Peyer's patch (tissue), 4 donors: ENCODE data around the gene GAS6. TPM values are rescaled to one million over a fixed set of nuclear protein-coding genes. Genes with fewer than 3 reads are reported as not detected.

Source experiments
- DNase-seq, 3 donors: peaks; one replicate each; pipeline ENCODE4 v3.0.0-alpha.2; 2017 to 2019
- H3K27ac ChIP-seq, 4 donors: fragments of 200-600 bp; sonication (generic); one replicate each; pipeline ENCODE4 v1.5.1; 2016 to 2019
- H3K27me3 ChIP-seq, 2 donors: fragments of 200-600 bp; sonication (generic); one replicate each; pipeline ENCODE4 v1.5.1; 2019
- H3K36me3 ChIP-seq, 3 donors: fragments of 200-600 bp; sonication (generic); one replicate each; pipeline ENCODE4 v1.5.1; 2016 to 2019
- H3K4me1 ChIP-seq, 4 donors: fragments of 200-600 bp; sonication (generic); one replicate each; pipeline ENCODE4 v1.5.1; 2016 to 2019
- H3K4me3 ChIP-seq, 4 donors: fragments of 200-600 bp; sonication (generic); 1 replicate in 3 of 4; 2 replicates in 1 of 4; pipeline ENCODE4 v1.5.1; 2016 to 2019; ENCODE audit warnings: mild to moderate bottlenecking in 1 of 4
- H3K9me3 ChIP-seq, 4 donors: fragments of 200-600 bp; sonication (generic); one replicate each; pipeline ENCODE4 v1.5.1; 2016 to 2019; ENCODE audit warnings: mild to moderate bottlenecking in 1 of 4
- CTCF ChIP-seq, 6 experiments: fragments of 450-650 bp in 4 of 6; fragments of 200-600 bp in 2 of 6; sonication (generic) in 1 of 6; IDR thresholded peaks; one replicate each; pipeline ENCODE4 v1.5.1; 2017 to 2019; ENCODE audit warnings: antibody characterized with exemption in 6 of 6, mild to moderate bottlenecking in 3 of 6, moderate library complexity in 1 of 6
- POLR2A ChIP-seq, 2 donors: fragments of 450-650 bp; IDR thresholded peaks; one replicate each; pipeline ENCODE4 v1.5.1; 2017; ENCODE audit warnings: antibody characterized with exemption in 2 of 2, mild to moderate bottlenecking in 2 of 2, moderate library complexity in 2 of 2
- total RNA-seq, 4 donors: library from RNA; depleted of rRNA; stranded (reverse); fragments of >200 nt; gene quantifications; one replicate each; pipeline ENCODE4 v1.1.0, GENCODE V29; 2016

The GAS6 gene
- total RNA-seq, 4 donors from 2014 or later, result 132 to 226 (median 154) TPM

- DNase-seq, result peak in 2 of 3 donors; percentile 76
These were observed 8.6 kb downstream of the GAS6 start for GRCh38 chr13:113855012-113855921.

DNA sequence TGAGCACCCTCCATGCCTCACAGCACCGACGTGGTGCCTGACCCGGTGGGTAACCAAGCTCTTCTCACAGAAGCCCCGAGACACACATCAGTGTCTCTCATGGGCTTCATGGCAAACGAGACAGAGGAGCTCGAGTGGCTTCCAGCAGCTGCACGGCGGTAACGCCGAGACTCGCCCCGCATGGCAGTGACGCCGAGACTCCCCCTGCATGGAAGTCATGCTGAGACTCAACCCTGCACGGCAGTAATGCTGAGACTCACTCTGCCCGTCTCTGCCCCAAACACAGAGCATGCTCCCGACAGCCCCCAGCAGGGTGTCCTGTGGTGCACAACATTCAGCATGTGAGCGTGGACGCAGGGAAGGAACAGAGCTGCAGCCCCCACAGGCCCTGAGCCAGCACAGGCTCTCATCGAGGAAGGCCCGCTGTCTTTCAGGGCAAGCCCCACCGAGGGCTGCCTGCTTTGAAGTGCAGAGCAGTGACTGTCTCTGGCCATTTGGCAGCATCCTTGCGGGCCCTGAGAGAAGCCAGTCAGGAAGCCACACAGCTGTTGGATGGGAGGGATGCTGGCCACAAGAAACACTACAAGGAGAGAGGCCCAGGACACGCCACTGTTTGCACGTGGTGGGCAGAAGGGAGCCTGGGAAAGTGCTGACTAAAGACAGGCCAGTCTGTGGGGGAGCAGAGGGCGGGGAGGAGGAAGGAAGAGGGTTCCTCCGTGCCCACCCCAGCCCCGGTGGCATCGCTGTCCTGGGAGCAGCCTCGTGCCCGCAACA, 9.5 kb downstream of the GAS6 start:
- no peak overlapping the region for H3K4me3 ChIP-seq
- DNase-seq, result peak in 2 of 3 donors; percentile 41 to 52
- TF ChIP-seq CTCF (IDR thresholded peaks at IDR 0.05) (no peak), POLR2A (IDR thresholded peaks at IDR 0.05) (no peak)
- no peaks in the 10 kb centered on the region for H3K36me3 ChIP-seq
- peaks cover 7 to 77% (median 25%) of the 10 kb centered on the region in 4 donors for H3K4me1 ChIP-seq
- H3K27ac ChIP-seq, result peak overlapping the region in 3 of 4 donors; percentile 20 to 73 (median 49)
- no peaks in the 10 kb centered on the region for H3K27me3 ChIP-seq
- H3K9me3 ChIP-seq, result no peaks in the 10 kb centered on the region

More at GRCh38 chr13:113855012-113855921, 8.6 kb downstream of the GAS6 start:
- H3K4me3 ChIP-seq, result no peak overlapping the region
- no peaks in the 10 kb centered on the region for H3K27me3 ChIP-seq
- no peaks in the 10 kb centered on the region for H3K36me3 ChIP-seq
- H3K9me3 ChIP-seq, result no peaks in the 10 kb centered on the region
- TF ChIP-seq CTCF (IDR thresholded peaks at IDR 0.05) (no peak), POLR2A (IDR thresholded peaks at IDR 0.05) (no peak)
- H3K4me1 ChIP-seq, result peaks cover 7 to 75% (median 27%) of the 10 kb centered on the region in 4 donors
- peak overlapping the region in 2 of 4 donors; percentile 49 to 73 for H3K27ac ChIP-seq

DNA sequence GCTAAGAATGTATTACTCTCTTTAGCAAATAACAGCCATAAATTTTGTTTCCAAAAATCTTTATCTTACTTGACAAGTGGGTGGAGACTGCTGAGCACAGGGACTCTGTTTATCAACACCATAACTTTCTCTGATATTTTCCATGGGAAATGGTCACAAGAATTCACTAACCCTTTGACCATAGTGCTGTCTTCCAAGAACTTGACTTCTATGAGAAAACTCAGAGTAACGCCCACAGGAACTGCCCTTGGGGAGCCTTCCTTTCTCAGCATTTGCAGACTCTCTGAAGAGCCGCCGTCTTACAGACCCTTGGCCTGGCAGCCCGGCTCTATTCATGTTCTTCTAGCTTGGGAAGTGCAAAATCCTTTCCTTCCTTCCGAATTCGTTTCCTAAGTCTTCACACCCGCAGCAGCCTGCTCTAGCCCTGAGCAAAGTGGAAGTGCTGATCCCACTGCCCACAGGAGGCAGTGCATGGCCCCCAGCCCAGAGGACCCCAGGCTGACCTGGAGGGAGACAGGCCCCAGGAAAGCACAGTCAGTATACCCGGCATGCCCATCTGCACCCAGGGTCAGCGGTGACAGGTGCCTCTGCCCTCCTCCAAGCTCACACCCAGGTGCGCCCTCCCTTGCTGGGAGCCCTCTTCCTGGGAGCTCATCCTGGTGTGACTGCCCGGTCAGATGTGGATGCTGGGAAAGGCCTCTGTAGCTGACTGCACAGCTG, 10.2 kb downstream of the GAS6 start:
- Histone ChIP-seq H3K4me1 (peaks cover 7 to 82% (median 25%) of the 10 kb centered on the region in 4 donors), H3K4me3 (no peak overlapping the region), H3K36me3 (no peaks in the 10 kb centered on the region), H3K9me3 (no peaks in the 10 kb centered on the region), H3K27ac (peak overlapping the region in 3 of 4 donors; percentile 20 to 73 (median 37)), H3K27me3 (no peaks in the 10 kb centered on the region)
- DNase-seq, result peak in 1 of 3 donors; percentile 52
- TF ChIP-seq CTCF (IDR thresholded peaks at IDR 0.05), result no peak
- no peak for TF ChIP-seq POLR2A (IDR thresholded peaks at IDR 0.05)

DNA sequence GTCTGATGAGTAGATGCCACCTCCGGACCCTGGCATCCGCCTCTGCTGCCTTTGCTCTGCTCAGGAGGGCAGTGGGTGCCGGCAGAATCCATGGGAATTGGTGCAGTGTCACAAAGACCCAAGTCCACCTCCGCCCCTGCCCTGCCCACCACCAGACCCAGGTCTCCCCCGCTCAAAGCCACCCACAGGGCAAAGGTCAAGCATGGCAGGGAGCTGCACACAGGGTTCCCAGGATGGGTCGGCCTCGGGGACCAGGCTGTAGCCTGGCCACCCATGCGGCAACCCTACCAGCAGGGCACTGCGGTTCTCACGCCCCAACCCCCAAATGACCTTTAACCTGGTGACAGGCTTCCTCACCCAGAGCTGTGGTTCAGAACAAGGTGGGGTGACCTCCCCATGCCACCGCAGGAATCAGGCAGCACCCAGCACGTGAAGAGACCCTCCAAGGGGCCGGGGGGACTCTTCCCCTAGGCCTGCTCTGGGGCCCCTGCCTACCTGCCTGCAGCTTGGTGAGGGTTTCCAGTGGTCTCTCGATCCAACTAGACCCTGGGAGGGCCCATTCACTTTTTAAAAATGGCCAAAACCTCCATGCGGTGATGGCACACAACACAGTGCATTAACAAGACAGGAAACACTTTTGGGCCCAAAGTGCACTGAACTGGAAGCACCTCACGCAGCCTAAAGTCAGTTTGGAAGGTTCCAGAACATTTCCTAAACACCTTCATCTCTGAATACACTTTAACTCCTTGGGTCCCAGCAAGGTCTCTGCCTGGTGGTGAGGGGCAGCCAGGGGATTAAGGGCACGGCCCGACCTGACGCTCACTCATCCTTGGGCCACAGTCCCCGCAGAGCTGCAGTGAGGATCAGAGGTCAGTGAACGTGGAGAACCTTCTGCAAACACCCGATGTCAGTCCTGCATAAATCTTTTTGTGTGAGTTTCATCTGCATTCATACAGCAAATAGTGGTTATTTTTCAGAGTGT, 11.0 kb downstream of the GAS6 start:
- no peaks in the 10 kb centered on the region for H3K36me3 ChIP-seq
- H3K27me3 ChIP-seq, result no peaks in the 10 kb centered on the region
- no peak for TF ChIP-seq CTCF (IDR thresholded peaks at IDR 0.05)
- TF ChIP-seq POLR2A (IDR thresholded peaks at IDR 0.05), result no peak
- H3K4me1 ChIP-seq, result peaks cover 7 to 89% (median 25%) of the 10 kb centered on the region in 4 donors
- DNase-seq, result peak in 2 of 3 donors; percentile 55 to 67
- no peak overlapping the region for H3K4me3 ChIP-seq
- no peaks in the 10 kb centered on the region for H3K9me3 ChIP-seq
- peak overlapping the region in 3 of 4 donors; percentile 21 to 66 (median 37) for H3K27ac ChIP-seq
